Measurements from ENCODE around the gene NOC2L.

NOC2L gene

DNA sequence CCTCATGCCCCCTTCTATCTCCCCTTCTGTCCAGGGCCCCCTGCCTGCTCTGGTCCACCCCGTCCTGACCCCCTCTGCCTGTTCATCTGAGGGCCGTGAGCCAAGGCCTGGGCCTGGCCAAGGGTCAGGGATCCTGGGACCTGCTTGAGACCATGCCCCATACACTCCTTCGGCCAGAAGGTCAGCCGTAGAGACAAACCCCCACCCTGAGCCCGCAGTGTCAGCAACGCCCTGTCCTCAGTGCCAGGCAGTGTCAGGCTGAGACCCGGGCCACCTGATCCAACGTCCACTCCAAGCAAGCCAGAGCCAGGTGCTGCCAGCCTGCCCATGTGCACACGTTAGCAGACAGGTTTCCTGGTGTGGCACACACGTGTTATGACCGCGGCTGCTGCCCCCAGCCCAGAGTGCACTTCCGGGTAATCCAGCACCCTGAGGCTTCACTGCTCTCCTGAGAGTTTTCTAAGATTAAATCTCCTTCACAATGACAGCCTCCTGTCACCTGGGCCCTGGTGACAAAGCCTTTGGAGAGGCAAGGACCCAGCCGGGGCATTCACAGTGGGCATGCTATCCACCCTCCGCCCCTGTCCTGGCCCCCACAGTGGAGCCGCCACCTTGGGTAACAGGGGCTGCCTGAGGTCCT lies 45.4 kb downstream of the NOC2L start:
- DNase-seq: no peak

GRCh38 chr1:912740-913301 lies 46.2 kb downstream of the NOC2L start:
- DNase-seq: no peak

DNA sequence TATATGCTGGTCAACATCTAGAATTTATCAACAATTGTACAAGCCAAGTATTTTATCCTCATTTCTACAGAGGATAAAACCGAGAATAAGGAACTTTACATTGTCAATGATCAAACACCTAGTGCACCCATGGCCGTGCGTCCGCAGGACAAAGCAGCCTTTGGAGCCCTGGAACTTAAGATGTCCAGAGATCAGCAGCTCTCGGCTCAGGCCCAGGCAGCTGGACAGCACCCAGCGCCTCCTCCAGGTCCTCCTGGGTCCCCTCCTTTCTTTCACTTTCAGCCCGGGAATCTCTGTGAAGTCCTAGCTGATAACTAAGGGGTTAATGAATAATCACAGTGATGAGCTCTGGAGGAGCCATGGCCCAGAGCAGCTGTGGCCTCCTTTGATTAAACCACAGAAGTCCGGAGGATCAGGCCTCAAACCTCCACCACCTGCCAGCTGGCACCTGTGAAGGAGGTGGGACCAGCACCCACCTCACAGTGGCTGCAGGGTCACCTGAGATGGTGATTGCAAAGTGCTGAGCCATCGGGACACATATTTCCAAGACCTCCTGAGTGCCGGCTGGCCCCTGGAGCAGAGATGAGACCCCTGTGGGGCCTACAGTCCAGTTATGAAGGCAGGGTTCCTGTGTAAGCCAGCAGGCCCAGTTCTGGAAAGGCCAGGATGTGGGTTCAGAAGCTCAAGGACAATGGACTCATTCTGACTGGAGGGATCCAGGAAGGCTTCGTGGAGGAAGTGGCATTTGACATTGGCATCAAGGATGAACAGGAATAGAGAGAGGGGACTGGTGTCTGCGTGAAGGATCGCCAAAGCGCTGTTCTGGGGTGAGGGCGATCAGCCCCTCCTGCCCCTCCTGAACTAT lies 46.9 kb downstream of the NOC2L start:
- DNase-seq: no peak

DNA sequence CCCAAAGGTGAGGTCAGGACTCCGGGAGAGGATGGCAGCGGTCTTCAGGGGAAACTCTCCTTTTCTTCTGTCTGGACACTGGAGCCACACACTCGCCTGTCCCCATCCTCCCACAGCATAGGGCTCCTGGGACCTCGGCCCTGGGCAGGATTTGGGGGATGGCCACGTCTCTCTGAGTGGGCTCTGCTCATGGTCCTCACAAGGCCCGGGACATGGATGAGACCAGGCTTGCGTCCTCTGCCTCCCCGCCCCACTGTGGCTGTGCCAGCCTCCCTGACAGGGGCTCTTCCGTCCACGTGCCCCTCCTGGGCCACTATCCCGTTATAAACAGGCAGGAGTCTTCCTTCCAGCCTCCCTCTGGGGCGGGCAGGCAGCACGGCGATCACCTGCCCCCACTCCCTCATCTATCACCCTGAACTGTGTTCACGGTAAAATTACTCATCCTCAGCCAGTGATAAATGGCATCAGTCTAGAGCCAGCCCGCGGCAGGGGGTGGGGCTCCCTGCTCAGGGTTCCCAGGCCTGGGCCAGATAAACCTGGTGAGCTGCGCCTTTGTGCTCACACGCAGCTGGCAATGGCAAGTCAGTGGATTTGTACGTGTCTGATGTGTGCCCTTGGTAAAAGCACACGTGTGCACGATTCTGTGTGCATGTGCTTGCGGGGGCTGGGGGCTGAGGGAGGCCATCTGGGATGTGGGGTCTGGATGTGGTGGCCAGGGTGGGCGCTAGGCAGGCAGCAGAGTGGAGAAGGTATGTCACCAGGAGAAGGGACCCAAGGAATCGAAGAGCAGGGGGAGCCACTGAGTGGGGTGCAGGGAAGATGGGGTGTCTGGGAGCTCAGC lies 48.0 kb downstream of the NOC2L start:
- no peak for DNase-seq

- no peak for DNase-seq
These were observed 48.7 kb downstream of the NOC2L start for GRCh38 chr1:910311-910880.

DNA sequence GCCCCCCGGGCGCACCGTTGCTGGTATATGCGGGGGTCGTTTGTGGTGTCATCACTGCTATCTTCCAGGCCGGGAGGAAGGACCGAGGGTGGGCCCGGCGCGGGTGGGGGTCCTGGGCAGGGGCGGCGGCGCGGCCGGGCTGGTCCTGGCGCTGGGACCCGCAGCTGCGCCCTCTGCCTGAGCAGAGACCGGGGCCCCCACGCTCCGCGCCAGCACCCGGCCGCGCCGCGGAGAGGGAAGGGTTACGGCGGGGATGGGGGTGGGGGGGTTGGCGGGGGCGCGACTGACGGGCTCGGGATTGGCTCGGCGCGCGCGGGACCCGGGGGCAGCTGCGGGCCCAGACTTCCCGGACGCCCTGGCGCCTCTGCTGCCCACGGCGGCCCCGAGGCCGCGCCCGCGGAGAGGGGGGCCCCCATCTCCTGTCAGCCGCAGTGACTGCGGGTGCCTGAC lies 49.2 kb downstream of the NOC2L start:
- DNase-seq: no peak

- DNase-seq: no peak
These were observed 50.4 kb downstream of the NOC2L start for GRCh38 chr1:908661-909060.

GRCh38 chr1:907611-908451 lies 51.2 kb downstream of the NOC2L start:
- DNase-seq: no peak

DNA sequence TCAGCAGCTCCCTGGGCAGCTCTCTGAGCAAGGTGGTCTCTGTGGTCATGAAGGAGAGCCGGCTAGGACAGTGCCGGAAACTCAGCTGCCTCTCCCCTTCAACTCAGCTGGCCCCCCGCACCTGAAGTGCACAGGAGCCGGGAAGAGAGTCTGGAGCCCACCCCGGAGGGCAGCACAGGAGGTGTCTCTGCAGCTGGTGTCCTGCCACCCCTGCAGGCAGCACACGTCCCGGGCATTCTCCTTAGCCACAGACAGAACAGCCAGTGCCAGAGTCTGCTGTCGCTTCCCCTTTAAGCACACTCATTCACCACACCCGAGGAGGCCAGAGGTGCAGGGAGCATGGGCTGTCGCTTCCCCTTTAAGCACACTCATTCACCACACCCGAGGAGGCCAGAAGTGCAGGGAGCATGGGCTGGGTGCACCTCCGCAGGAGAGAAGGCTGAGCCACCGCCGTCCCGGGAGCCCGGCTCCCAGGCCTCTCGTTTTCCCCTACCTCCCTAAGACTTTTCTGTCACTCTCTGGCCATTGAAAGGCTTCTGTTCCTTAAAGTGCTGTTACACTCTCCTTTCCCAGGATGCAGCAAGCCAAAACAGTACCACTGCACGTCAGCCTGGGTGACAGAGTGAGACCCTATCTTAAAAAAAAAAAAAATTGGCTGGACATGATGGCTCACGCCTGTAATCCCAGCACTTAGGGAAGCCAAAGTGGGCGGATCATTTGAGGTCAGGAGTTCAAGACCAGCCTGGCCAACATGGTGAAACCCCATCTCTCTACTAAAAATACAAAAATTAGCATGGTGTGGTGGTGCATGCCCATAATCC lies 52.2 kb downstream of the NOC2L start:
- DNase-seq: peak; percentile 16

- DNase-seq: no peak
These were observed 53.1 kb downstream of the NOC2L start for GRCh38 chr1:905811-906599.

DNA sequence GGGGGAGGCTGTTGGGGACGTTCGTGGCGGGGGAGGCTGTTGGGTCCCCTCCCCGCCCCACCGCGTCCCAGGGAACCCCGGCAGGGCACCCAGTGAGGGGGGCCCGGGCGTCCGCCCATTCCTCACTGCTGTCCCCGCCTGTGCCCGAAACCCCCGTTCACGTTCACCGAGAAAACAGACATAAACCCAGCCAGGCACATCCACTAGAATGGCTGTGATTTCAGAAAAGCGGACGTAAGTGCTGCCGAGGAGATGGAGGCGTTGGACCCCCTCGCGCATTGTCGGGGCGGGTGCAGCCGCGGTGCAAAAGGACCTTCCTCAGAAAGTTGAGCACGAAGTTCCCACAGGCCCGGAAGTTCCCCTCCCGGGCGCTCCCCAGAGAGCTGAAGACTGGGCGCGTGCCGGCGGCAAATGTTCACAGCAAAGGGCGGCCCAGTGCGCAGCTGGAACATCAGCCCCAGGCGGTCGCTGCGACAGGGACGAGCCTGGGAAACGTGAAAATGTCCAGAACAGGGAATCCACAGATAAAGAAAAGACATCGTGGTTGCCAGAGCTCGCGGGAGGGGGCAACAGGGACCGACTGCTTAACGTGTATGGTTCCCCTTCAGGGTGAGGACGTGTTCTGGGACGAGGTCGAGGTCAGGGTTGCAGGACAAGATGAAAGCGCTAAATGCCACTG lies 53.8 kb downstream of the NOC2L start:
- DNase-seq: peak; percentile 14

GRCh38 chr1:904310-904950 lies 54.6 kb downstream of the NOC2L start:
- peak; percentile 88 for DNase-seq

DNA sequence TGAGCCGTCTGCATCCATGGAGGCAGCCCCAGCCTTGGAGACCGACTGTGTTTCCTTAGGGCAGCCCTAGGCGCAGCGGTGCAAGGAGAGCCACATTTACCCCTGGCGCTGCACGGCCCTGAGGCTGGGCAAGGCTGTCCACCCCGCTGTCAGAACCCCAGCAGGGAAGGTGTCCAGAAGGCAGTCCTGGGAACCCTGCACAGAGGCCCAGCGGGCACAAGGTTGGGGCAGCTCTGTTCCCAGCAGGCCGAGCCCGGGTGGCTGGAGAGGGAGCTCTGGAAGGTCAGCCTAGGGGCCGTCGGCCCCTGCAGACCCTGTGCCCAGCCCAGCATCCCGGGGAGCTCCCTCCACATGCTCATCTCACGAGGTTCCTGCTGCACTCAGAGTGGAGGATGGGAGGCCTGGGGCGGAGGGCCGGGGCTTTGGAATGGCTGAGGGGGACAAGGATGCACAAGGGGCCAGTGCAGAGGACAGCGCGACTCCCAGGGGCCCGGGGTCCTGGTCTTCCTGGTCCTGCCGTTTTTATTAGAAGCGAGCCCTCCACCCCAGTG lies 55.3 kb downstream of the NOC2L start:
- DNase-seq: no peak

DNA sequence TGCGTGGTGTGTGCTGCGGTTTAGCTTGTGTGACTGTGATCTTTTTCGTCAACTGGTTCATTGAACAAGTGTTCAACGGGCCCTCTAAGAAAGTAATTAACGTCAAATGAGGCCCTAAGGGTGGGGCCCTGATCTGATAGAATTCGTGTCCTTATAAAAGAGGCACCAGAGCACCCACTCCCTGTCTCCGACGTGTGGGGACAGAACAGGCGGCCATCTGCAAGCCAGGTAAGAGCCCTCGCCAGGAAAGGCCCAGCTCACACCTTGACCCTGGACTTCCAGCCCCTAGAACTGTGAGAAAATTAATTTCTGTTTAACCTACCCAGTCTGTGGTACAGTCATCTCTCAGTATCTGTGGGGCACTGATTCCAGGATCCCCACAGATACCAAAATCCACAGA lies 55.8 kb downstream of the NOC2L start:
- no peak for DNase-seq

GRCh38 chr1:902802-903201 lies 56.3 kb downstream of the NOC2L start:
- no peak for DNase-seq

DNA sequence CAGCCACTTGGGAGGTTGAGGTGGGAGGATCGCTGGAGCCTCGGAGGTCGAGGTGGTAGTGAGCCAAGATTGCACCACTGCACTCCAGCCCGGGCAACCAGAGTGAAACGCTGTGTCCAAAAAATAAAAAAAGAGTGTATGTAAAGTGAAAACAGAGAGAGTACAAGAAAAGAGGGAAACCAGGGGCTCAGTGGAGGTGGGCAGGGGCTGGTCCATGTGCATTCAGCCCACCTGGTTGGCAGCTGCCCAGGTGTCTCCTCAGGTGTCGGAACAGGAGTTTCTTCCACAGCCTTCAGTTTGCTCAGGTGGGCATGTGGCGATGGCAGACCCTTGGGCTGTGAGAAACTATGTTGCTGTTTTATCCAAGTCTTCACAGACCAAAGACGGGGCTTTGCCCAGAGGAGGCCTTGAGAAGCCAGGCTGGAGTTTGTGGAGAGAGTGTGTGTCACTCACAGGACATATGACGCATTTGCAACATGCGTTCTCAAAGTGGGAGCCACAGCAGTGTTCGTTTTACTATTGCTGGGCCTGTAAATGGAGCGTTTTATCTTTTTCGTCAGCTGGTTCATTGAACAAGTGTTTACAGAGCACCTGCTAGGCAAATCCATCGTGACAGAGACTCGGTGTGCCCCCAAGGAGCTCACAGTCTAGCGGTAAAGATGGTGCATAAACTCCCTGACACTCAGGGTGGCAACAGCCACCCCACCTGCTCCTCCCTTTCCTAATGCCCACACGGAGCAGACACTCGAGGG lies 57.8 kb downstream of the NOC2L start:
- DNase-seq: no peak

- DNase-seq: no peak
These were observed 59.3 kb downstream of the NOC2L start for GRCh38 chr1:899636-900317.
